Mesendoderm (in vitro differentiated cells): ENCODE measurements around the gene SRSF10. TPM values are rescaled to one million over a fixed set of nuclear protein-coding genes. Genes with fewer than 3 reads are reported as not detected.
A peak's percentile ranks its signal among the peaks of the same experiment; 100 is the strongest.

Experiments used
- DNase-seq: peaks from one replicate; pipeline ENCODE4 v3.0.0; 2013
- H2AK5ac ChIP-seq: 2 replicates; pipeline ENCODE4 v1.6.1; 2013; ENCODE audit warnings: low read length, inconsistent platforms
- H2BK120ac ChIP-seq: 2 replicates; pipeline ENCODE4 v1.6.1; 2013; ENCODE audit warnings: low read depth, mild to moderate bottlenecking, low read length, moderate library complexity, mixed read lengths
- H2BK15ac ChIP-seq: replicated peaks from 2 replicates; pipeline ENCODE4 v1.6.1; 2013; ENCODE audit warnings: low read depth, mild to moderate bottlenecking, moderate library complexity
- H2BK5ac ChIP-seq: 2 replicates; pipeline ENCODE4 v1.6.1; 2013; ENCODE audit warnings: low read length, inconsistent platforms
- H3K18ac ChIP-seq: 2 replicates; pipeline ENCODE4 v1.6.1; 2013; ENCODE audit warnings: mild to moderate bottlenecking, low read length, mixed read lengths
- H3K23ac ChIP-seq: one replicate; pipeline ENCODE4 v1.6.1; 2013; ENCODE audit warnings: low read length
- H3K27ac ChIP-seq: 2 replicates; pipeline ENCODE4 v1.5.1; 2013; ENCODE audit warnings: low read depth, mild to moderate bottlenecking, inconsistent platforms, low read length, moderate library complexity
- H3K27me3 ChIP-seq: 2 replicates; pipeline ENCODE4 v1.6.1; 2013; ENCODE audit warnings: low read length, control low read depth, mild to moderate bottlenecking, inconsistent platforms; ENCODE audit not compliant: insufficient read depth, poor library complexity
- H3K36me3 ChIP-seq: 2 replicates; pipeline ENCODE4 v1.6.1; 2013; ENCODE audit warnings: low read length, inconsistent platforms; ENCODE audit not compliant: control insufficient read depth, insufficient read depth
- H3K4ac ChIP-seq: one replicate; pipeline ENCODE4 v1.6.1; 2013; ENCODE audit warnings: low read depth, mild to moderate bottlenecking, low read length, moderate library complexity
- H3K4me1 ChIP-seq: 2 replicates; pipeline ENCODE4 v1.6.1; 2013; ENCODE audit warnings: low read depth, low read length, inconsistent platforms; ENCODE audit not compliant: control insufficient read depth
- H3K4me2 ChIP-seq: 2 replicates; pipeline ENCODE4 v1.6.1; 2013; ENCODE audit warnings: low read length
- H3K4me3 ChIP-seq: 2 replicates; pipeline ENCODE4 v1.5.1; 2013; ENCODE audit warnings: mild to moderate bottlenecking, low read length
- H3K56ac ChIP-seq: one replicate; pipeline ENCODE4 v1.6.1; 2013; ENCODE audit warnings: low read length
- H3K79me1 ChIP-seq: 2 replicates; pipeline ENCODE4 v1.6.1; 2013; ENCODE audit warnings: low read length, inconsistent platforms
- H3K79me2 ChIP-seq: 2 replicates; pipeline ENCODE4 v1.6.1; 2013; ENCODE audit warnings: mild to moderate bottlenecking, low read length; ENCODE audit not compliant: control insufficient read depth, insufficient read depth
- H3K9ac ChIP-seq: 2 replicates; pipeline ENCODE4 v1.6.1; 2013; ENCODE audit warnings: low read length, inconsistent platforms
- H4K5ac ChIP-seq: one replicate; pipeline ENCODE4 v1.6.1; 2013; ENCODE audit warnings: low read length
- H4K8ac ChIP-seq: one replicate; pipeline ENCODE4 v1.6.1; 2013; ENCODE audit warnings: low read depth, mild to moderate bottlenecking, control low read depth, low read length, moderate library complexity
- WGBS: extraction: QIAGEN DNeasy Blood & Tissue Kit; methylation state at CpG from one replicate; pipeline ENCODE4 v1.1.7; 2013; ENCODE audit warnings: low lambda C conversion rate, missing lambda C conversion rate; ENCODE audit not compliant: insufficient coverage; ENCODE audit errors: extremely low coverage; 5-methylcytosine and 5-hydroxymethylcytosine counted together
- polyA plus RNA-seq, 2 experiments: library from polyadenylated mRNA; stranded (reverse); fragments of 200-250 nt; gene quantifications; one replicate each; pipeline ENCODE4 v1.2.3, GENCODE V29; 2013

SRSF10 gene
- polyA plus RNA-seq (2013, experiment 1 of 2): 150 TPM
- 150 TPM for polyA plus RNA-seq (2013, experiment 2 of 2)

DNA sequence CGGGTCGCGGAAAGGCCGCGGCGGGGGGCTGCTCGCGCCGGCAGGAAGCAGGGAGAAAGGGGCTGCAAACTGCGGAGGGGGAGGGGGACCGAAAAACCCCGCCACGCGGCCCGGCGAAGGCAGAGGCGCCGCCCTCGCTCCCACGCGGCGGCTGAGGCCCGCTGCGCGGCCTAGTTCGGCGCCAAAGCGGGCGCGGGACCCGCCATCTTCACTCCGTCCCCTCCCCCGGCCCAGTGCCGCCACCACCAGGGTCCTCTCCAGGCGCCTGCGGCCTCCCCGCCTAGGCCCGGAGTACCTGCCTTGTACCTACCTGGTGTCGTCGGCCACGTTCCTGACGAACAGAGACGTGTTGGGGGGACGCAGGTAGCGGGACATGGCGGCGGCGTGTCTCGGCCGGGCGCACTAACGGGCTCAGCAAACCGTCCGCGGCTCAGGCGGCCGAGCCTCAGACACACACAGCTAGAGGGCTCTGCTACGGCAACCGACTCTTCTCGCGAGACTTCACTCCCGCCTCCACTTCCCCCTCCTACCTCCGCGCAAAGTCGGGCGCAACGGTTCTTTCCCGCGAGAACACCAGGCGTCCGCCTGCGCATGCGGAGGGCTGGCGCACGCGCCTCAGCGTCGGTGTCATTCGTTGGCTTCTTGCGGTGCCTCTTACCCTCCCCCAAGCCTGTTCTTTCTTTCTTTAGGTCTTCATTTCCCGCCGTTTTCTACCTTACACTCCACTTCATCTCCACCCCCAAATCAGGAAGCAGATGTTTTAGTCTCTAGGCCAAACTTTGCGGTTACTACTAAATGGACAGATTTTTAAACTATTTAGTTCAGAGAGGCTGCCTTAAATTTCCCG is at the start of gene SRSF10:
Gene SRSF10 (minus strand): TSS at position 447 of the 847 bp plus-strand sequence. CDS start 72 bp downstream, at position 375.
- Histone ChIP-seq H3K27ac (peak within 1 kb of the TSS; percentile 96), H3K36me3 (peaks cover 1% of the 10 kb centered on the region), H3K23ac (peak within 1 kb of the TSS; percentile 74), H3K27me3 (no peaks in the 10 kb centered on the region), H2BK120ac (no peak within 1 kb of the TSS), H3K18ac (peak within 1 kb of the TSS; percentile 91), H3K79me1 (no peaks in the 10 kb centered on the region), H3K9ac (peak within 1 kb of the TSS; percentile 99), H4K5ac (peak within 1 kb of the TSS; percentile 29), H2BK5ac (peak within 1 kb of the TSS; percentile 98), H3K4me1 (peaks cover 3% of the 10 kb centered on the region), H2AK5ac (peak within 1 kb of the TSS; percentile 6), H2BK15ac (no peak within 1 kb of the TSS), H4K8ac (no peak within 1 kb of the TSS), H3K56ac (peak within 1 kb of the TSS; percentile 100), H3K4me2 (peak within 1 kb of the TSS; percentile 48), H3K4ac (peak within 1 kb of the TSS; percentile 97), H3K79me2 (peaks cover 44% of the 10 kb centered on the region), H3K4me3 (peak within 1 kb of the TSS; percentile 95)
- WGBS: no CpG with 5 or more reads among the region's 84 CpGs
- peak; percentile 99 for DNase-seq

DNA sequence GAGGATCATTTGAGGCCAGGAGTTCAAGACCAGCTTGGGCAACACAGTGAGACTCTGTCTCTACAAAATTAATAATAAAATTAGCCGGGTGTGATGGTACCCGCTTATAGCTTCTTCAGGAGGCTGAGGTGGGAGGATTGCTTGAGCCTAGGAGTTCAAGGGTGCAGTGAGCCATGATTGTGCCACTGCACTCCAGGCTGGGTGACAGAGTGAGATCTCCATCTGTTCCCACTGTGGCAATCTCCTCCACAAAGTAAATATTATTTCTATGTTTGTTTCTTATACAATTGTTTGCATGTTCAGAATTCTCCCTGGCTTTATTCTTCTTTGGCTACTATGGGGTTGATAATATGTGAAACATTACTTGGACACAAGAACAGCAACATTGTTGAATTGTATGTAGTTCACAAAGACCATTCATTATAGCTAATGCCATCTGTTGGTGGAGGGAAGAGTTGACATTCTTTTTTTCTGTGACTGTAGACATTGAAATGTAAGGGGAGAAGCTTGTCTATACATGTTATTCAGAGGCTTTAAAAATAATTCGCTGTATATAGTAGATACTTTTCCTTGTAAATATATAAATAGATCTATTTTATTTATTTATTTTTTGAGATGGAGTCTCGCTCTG is 47.8 kb upstream of the SRSF10 start:
- H4K8ac ChIP-seq: no peak overlapping the region
- H3K79me1 ChIP-seq: no peaks in the 10 kb centered on the region
- no peak overlapping the region for H2BK120ac ChIP-seq
- H3K36me3 ChIP-seq: no peaks in the 10 kb centered on the region
- no peaks in the 10 kb centered on the region for H3K4me1 ChIP-seq
- H2AK5ac ChIP-seq: no peak overlapping the region
- no peak overlapping the region for H4K5ac ChIP-seq
- H3K23ac ChIP-seq: no peak overlapping the region
- H3K18ac ChIP-seq: no peak overlapping the region
- no peak overlapping the region for H3K4me3 ChIP-seq
- H3K4ac ChIP-seq: no peak overlapping the region
- H3K56ac ChIP-seq: no peak overlapping the region
- no peak overlapping the region for H2BK5ac ChIP-seq
- H3K27ac ChIP-seq: no peak overlapping the region
- no peak for DNase-seq
- no peak overlapping the region for H2BK15ac ChIP-seq
- no peaks in the 10 kb centered on the region for H3K27me3 ChIP-seq
- no CpG with 5 or more reads among the region's 4 CpGs for WGBS
- no peak overlapping the region for H3K9ac ChIP-seq
- no peak overlapping the region for H3K4me2 ChIP-seq
- H3K79me2 ChIP-seq: no peaks in the 10 kb centered on the region

DNA sequence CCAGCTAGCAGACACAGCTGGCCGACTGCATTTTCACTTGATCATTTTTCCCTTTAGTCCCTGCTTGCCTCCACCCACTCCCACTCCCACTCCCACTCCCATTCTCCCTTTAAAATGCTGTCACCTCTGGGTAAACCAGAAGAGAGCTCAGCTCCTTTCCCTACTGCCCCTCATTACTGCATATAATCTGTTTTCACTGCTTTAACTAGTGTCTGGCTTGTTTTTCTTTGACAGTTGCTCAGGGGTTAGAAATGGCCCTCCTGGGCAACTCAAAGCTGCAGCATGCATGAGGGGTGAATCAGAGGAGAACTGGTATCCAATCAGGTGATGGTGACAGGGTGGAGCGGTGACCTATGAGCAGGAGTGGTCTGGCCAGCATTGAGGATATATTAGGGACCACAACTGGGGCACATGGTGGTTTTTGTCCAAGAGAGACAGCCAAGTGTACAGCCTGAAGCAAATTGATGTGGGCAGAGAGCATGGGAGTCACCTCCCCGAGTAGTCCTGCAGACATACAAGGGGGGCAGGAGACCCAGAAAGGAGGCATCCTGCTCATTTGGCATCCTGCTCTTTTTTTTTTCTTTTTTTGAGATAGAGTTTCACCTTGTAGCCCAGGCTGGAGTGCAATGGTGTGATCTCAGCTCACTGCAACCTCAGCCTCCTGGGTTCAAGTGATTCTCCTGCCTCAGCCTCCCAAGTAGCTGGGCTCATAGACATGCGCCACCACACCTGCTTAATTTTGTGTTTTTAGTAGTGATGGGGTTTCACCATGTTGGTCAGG is 42.6 kb upstream of the SRSF10 start:
- no peaks in the 10 kb centered on the region for H3K79me2 ChIP-seq
- no peak overlapping the region for H3K4me2 ChIP-seq
- H3K79me1 ChIP-seq: no peaks in the 10 kb centered on the region
- no peaks in the 10 kb centered on the region for H3K27me3 ChIP-seq
- H3K4ac ChIP-seq: no peak overlapping the region
- no peak overlapping the region for H3K23ac ChIP-seq
- no peak overlapping the region for H4K8ac ChIP-seq
- no peak overlapping the region for H2BK15ac ChIP-seq
- no peak overlapping the region for H2BK5ac ChIP-seq
- no CpG with 5 or more reads among the region's 4 CpGs for WGBS
- H3K27ac ChIP-seq: no peak overlapping the region
- no peak overlapping the region for H2BK120ac ChIP-seq
- H4K5ac ChIP-seq: no peak overlapping the region
- no peak overlapping the region for H3K4me3 ChIP-seq
- H3K56ac ChIP-seq: peak overlapping the region; percentile 44
- no peak overlapping the region for H3K18ac ChIP-seq
- H3K9ac ChIP-seq: no peak overlapping the region
- no peak overlapping the region for H2AK5ac ChIP-seq
- no peaks in the 10 kb centered on the region for H3K36me3 ChIP-seq
- no peaks in the 10 kb centered on the region for H3K4me1 ChIP-seq
- DNase-seq: peak; percentile 44

GRCh38 chr1:24021403-24022266 is 41.5 kb upstream of the SRSF10 start:
- H3K18ac ChIP-seq: no peak overlapping the region
- H3K4me1 ChIP-seq: no peaks in the 10 kb centered on the region
- H3K79me1 ChIP-seq: no peaks in the 10 kb centered on the region
- no peak overlapping the region for H2BK120ac ChIP-seq
- no peak overlapping the region for H3K23ac ChIP-seq
- no peak overlapping the region for H2AK5ac ChIP-seq
- no peaks in the 10 kb centered on the region for H3K79me2 ChIP-seq
- no peak overlapping the region for H4K8ac ChIP-seq
- H3K9ac ChIP-seq: no peak overlapping the region
- no peak for DNase-seq
- no peak overlapping the region for H3K4ac ChIP-seq
- no peak overlapping the region for H3K4me2 ChIP-seq
- no CpG with 5 or more reads among the region's 7 CpGs for WGBS
- H3K27me3 ChIP-seq: no peaks in the 10 kb centered on the region
- no peaks in the 10 kb centered on the region for H3K36me3 ChIP-seq
- no peak overlapping the region for H3K56ac ChIP-seq
- no peak overlapping the region for H3K4me3 ChIP-seq
- H4K5ac ChIP-seq: no peak overlapping the region
- H2BK5ac ChIP-seq: no peak overlapping the region
- H2BK15ac ChIP-seq: no peak overlapping the region
- no peak overlapping the region for H3K27ac ChIP-seq

- no peaks in the 10 kb centered on the region for H3K79me1 ChIP-seq
- no peak overlapping the region for H3K23ac ChIP-seq
- H2BK5ac ChIP-seq: no peak overlapping the region
- no peaks in the 10 kb centered on the region for H3K4me1 ChIP-seq
- no peak overlapping the region for H2BK120ac ChIP-seq
- no peak overlapping the region for H4K5ac ChIP-seq
- no peak overlapping the region for H3K4me3 ChIP-seq
- no peak overlapping the region for H3K27ac ChIP-seq
- H4K8ac ChIP-seq: no peak overlapping the region
- no peak overlapping the region for H3K9ac ChIP-seq
- no peak overlapping the region for H3K4ac ChIP-seq
- no peaks in the 10 kb centered on the region for H3K36me3 ChIP-seq
- no peak for DNase-seq
- H3K4me2 ChIP-seq: no peak overlapping the region
- H3K18ac ChIP-seq: no peak overlapping the region
- no peaks in the 10 kb centered on the region for H3K27me3 ChIP-seq
- H2AK5ac ChIP-seq: no peak overlapping the region
- no CpG with 5 or more reads among the region's 3 CpGs for WGBS
- H3K56ac ChIP-seq: no peak overlapping the region
- no peak overlapping the region for H2BK15ac ChIP-seq
- no peaks in the 10 kb centered on the region for H3K79me2 ChIP-seq
Measured at GRCh38 chr1:24020470-24020869, 40.3 kb upstream of the SRSF10 start.
